A549 (cell line): Measurements from ENCODE around the gene WDR17. TPM values are rescaled to one million over a fixed set of nuclear protein-coding genes. Genes with fewer than 3 reads are reported as not detected.

Source experiments
- ATAC-seq, 2 experiments: fragments of 200-7000 bp in 1 of 2; fragments of >200 bp in 1 of 2; cut with Nextera tagmentation in 1 of 2; cut with Tn5 transposase in 1 of 2; 3 replicates each; pipeline versions ENCODE4 v1.8.0 to v1.9.1; 2018 to 2020; ENCODE audit warnings: mild to moderate bottlenecking in 1 of 2, moderate library complexity in 1 of 2
- CTCF ChIA-PET: fragments of 300-600 bp; sonication (Branson Sonifier 250); formaldehyde crosslinking; extraction: SDS; loops from one replicate; lab custom pipeline; 2021; ENCODE audit warnings: antibody characterized with exemption, inconsistent platforms; lab: Yijun Ruan, JAX
- POLR2A ChIA-PET: fragments of 350-600 bp; formaldehyde crosslinking; extraction: SDS; loops from one replicate; lab custom pipeline; 2021; ENCODE audit warnings: antibody characterized with exemption, inconsistent platforms; lab: Yijun Ruan, JAX
- DNase-seq, 2 experiments: peaks; one replicate each; pipeline versions ENCODE4 v3.0.0 to v3.0.0-alpha.2; 2011 to 2016; ENCODE audit warnings: low read depth in 1 of 2, low spot score in 1 of 2
- FAIRE-seq: peaks from 2 replicates; lab custom pipeline; 2011; peaks lifted over from hg19 to GRCh38; lab: Jason Lieb, UNC
- H3K27ac ChIP-seq, 2 experiments: fragments of >200 bp; sonication (Bioruptor Twin); formaldehyde crosslinking; 3 replicates each; pipeline ENCODE4 v1.5.1; 2016 to 2017
- H3K4me1 ChIP-seq: fragments of >200 bp; sonication (Bioruptor Twin); formaldehyde crosslinking; 3 replicates; pipeline ENCODE4 v1.6.1; 2016
- H3K4me2 ChIP-seq: fragments of >200 bp; sonication (Bioruptor Twin); formaldehyde crosslinking; 3 replicates; pipeline ENCODE4 v1.6.1; 2016
- H3K4me3 ChIP-seq: fragments of >200 bp; sonication (Bioruptor Twin); formaldehyde crosslinking; 3 replicates; pipeline ENCODE4 v1.5.1; 2016
- H3K9me3 ChIP-seq: fragments of >200 bp; sonication (Bioruptor Twin); formaldehyde crosslinking; 3 replicates; pipeline ENCODE4 v1.6.1; 2016
- BHLHE40 ChIP-seq: IDR thresholded peaks from 2 replicates; pipeline ENCODE4 v1.6.1; 2012; ENCODE audit warnings: low read depth, low read length, inconsistent platforms
- CBX8 ChIP-seq: fragments of 200-600 bp; sonication (generic); IDR thresholded peaks from 2 replicates; pipeline ENCODE4 v1.6.1; 2016
- CHD4 ChIP-seq: fragments of 200-600 bp; sonication (generic); IDR thresholded peaks from 2 replicates; pipeline ENCODE4 v1.6.1; 2016; ENCODE audit warnings: antibody characterized with exemption, mild to moderate bottlenecking, borderline replicate concordance
- EHF ChIP-seq: fragments of 250-450 bp; sonication (Bioruptor Pico); IDR thresholded peaks from 2 replicates; pipeline ENCODE4 v1.5.0; 2020; ENCODE audit warnings: mild to moderate bottlenecking
- EHMT2 ChIP-seq: fragments of 200-600 bp; sonication (generic); IDR thresholded peaks from 2 replicates; pipeline ENCODE4 v1.6.1; 2016; ENCODE audit warnings: antibody characterized with exemption, low read depth, mild to moderate bottlenecking, moderate library complexity
- EP300 ChIP-seq, 2 experiments: fragments of >200 bp; sonication (Bioruptor Twin); formaldehyde crosslinking; IDR thresholded peaks; 2 replicates in 1 of 2; 3 replicates in 1 of 2; pipeline ENCODE4 v1.6.1; 2016 to 2017
- HOXB13 ChIP-seq: fragments of 250-450 bp; sonication (Bioruptor Pico); IDR thresholded peaks from 2 replicates; pipeline ENCODE4 v1.5.0; 2020; ENCODE audit warnings: low read depth, mild to moderate bottlenecking, moderate library complexity
- JUNB ChIP-seq: fragments of >200 bp; sonication (Bioruptor Twin); formaldehyde crosslinking; IDR thresholded peaks from 2 replicates; pipeline ENCODE4 v1.6.1; 2016
- MAFK ChIP-seq: fragments of 450-650 bp; IDR thresholded peaks from 2 replicates; pipeline ENCODE4 v1.6.1; 2014; ENCODE audit not compliant: partially characterized antibody
- NFE2L2 ChIP-seq: fragments of 150-350 bp; conservative IDR thresholded peaks from 2 replicates; pipeline ENCODE4 v1.6.1; 2014; ENCODE audit warnings: low read length
- NPAS2 ChIP-seq: fragments of 250-450 bp; sonication (Bioruptor Pico); IDR thresholded peaks from 2 replicates; pipeline ENCODE4 v1.8.0; 2022; ENCODE audit warnings: mild to moderate bottlenecking, moderate library complexity, borderline replicate concordance
- RAD21 ChIP-seq, 2 experiments: fragments of >200 bp in 1 of 2; sonication (Bioruptor Twin) in 1 of 2; formaldehyde crosslinking in 1 of 2; IDR thresholded peaks in 1 of 2; conservative IDR thresholded peaks in 1 of 2; 2 replicates in 1 of 2; 3 replicates in 1 of 2; pipeline ENCODE4 v1.6.1; 2012 to 2018; ENCODE audit warnings: inconsistent platforms in 1 of 2
- RCOR1 ChIP-seq: fragments of 150-350 bp; IDR thresholded peaks from 2 replicates; pipeline ENCODE4 v1.6.1; 2014; ENCODE audit warnings: antibody characterized with exemption, low read length, low read depth
- RFX5 ChIP-seq: fragments of 450-650 bp; IDR thresholded peaks from 2 replicates; pipeline ENCODE4 v1.7.1; 2014; ENCODE audit warnings: antibody characterized with exemption, mild to moderate bottlenecking, moderate library complexity
- SREBF2 ChIP-seq: fragments of 450-650 bp; IDR thresholded peaks from 2 replicates; pipeline ENCODE4 v1.6.1; 2014; ENCODE audit warnings: mild to moderate bottlenecking, moderate library complexity
- TFCP2L1 ChIP-seq: fragments of 250-450 bp; sonication (Bioruptor Pico); IDR thresholded peaks from 2 replicates; pipeline ENCODE4 v1.5.0; 2021; ENCODE audit warnings: mild to moderate bottlenecking
- WGBS: methylation state at CpG from one replicate; pipeline ENCODE4 v1.1.6; 2017; ENCODE audit errors: missing lambda C conversion rate; 5-methylcytosine and 5-hydroxymethylcytosine counted together
- polyA plus RNA-seq, 4 experiments: library from polyadenylated mRNA; depleted of rRNA in 3 of 4; stranded (reverse); fragments of >200 nt; fragmentation: RNase III in 1 of 4; extraction: RNeasy Plus Mini Kit Qiagen cat#74134 plus additional on column Dnase treatment in 1 of 4; gene quantifications; 2 replicates in 3 of 4; 3 replicates in 1 of 4; pipeline ENCODE4 v1.2.3, GENCODE V29; 2011 to 2017
- TF ChIP-seq, protein P1 (sequence below): fragments of >200 bp; sonication (Bioruptor Twin); formaldehyde crosslinking; IDR thresholded peaks from 2 replicates; pipeline ENCODE4 v1.6.1; 2016
- TF ChIP-seq, protein P2 (sequence below): fragments of 200-600 bp; sonication (generic); IDR thresholded peaks from 2 replicates; pipeline ENCODE4 v1.6.1; 2016; ENCODE audit warnings: antibody characterized with exemption, mild to moderate bottlenecking, moderate library complexity
- TF ChIP-seq, protein P3 (sequence below): fragments of 250-450 bp; sonication (Bioruptor Pico); IDR thresholded peaks from 2 replicates; pipeline ENCODE4 v1.5.0; 2020; ENCODE audit warnings: low read depth, mild to moderate bottlenecking, moderate library complexity
- TF ChIP-seq, protein P4 (sequence below): fragments of >200 bp; sonication (Bioruptor Twin); formaldehyde crosslinking; IDR thresholded peaks from 3 replicates; pipeline ENCODE4 v1.5.1; 2016
- TF ChIP-seq, protein P5 (sequence below): fragments of 450-650 bp; IDR thresholded peaks from 2 replicates; pipeline ENCODE4 v1.6.1; 2014; ENCODE audit warnings: antibody characterized with exemption

Gene WDR17
- polyA plus RNA-seq, 2 of the 4 experiments (the other 2 are of a cell fraction): 2.1 to 7.5 TPM

DNA sequence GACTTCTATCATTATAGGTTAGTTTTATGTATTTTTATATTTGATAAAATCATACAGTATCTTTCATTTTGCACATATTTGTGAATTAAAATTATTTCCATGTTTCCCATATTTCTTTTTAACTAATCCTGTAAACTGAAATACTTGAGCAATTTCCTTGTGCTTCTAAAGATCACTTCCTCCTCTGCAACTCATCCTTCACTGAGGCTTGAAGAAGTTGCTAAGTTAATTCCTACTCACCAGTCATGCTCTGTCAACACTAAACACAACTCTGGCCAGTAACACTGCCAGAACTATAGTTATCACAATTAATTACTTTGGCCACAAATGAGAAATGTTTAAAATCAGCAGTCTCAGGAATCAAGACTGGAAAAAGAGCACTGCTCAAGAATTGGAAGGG, 123.0 kb downstream of the WDR17 start (continued):
- TF ChIP-seq EHMT2 (no peak), HOXB13 (no peak)

DNA sequence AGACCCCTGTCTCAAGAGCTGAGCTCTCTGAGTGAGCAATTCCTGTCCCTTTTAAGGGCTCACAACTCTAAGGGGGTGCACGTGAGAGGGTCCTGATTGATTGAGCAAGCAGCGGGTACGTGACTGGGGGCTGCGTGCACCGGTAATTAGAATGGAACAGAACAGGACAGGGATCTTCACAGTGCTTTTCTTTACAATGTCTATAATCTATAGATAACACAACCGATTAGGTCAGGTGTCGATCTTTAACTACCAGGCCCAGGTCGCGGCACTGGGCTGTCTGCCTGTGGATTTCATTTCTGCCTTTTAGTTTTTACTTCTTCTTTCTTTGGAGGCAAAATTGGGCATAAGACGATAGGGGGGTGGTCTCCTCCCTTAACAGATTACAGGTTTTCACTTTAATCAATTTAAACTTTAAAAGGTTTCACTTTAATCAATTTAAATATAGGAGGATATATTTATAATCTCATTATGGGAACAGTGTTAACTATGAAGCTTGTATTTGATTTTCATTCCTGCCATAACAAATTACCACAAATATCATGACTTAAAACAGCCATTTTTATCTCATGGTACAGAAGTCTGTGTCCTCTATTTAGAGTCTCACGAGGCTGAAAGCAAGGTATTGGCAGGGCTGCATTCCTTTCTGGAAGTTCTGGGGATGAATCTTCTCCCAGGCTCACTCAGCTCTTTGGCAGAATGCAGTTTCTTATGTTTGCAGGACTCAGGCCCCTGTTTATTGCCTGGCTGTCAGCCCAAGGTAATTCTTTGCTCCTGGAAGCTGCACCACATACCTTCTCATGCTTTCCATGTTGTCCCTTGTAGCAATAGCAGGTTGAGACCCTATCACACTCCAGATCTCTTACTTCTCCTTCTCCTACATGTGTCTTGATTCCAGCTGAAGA, 124.5 kb downstream of the WDR17 start:
- ATAC-seq (no peak), FAIRE-seq (no peak), DNase-seq (no peak)
- H3K4me1 ChIP-seq: peaks cover 8% of the 10 kb centered on the region; the same call in 1 of the 3 replicates
- no peak overlapping the region for H3K4me2 ChIP-seq
- no peaks in the 10 kb centered on the region for H3K9me3 ChIP-seq
- 80% methylated on average over 11 of the region's 11 CpGs for WGBS
- CTCF ChIA-PET: interaction anchor here (1.0 kb wide), 1 partner anchor 39 kb away, joined by 3 read pairs; no protein-coding TSS in a partner anchor
- H3K4me3 ChIP-seq: no peak overlapping the region
- no peak overlapping the region for H3K27ac ChIP-seq
- no peak for TF ChIP-seq CHD4
- no peak for TF ChIP-seq MAFK
- no peak for TF ChIP-seq RCOR1
- no peak for TF ChIP-seq EP300 (IDR thresholded peaks at IDR 0.05)
- TF ChIP-seq TFCP2L1: no peak
- TF ChIP-seq, protein P1, sequence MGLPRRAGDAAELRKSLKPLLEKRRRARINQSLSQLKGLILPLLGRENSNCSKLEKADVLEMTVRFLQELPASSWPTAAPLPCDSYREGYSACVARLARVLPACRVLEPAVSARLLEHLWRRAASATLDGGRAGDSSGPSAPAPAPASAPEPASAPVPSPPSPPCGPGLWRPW: no peak
- no peak for TF ChIP-seq NFE2L2
- TF ChIP-seq, protein P2, sequence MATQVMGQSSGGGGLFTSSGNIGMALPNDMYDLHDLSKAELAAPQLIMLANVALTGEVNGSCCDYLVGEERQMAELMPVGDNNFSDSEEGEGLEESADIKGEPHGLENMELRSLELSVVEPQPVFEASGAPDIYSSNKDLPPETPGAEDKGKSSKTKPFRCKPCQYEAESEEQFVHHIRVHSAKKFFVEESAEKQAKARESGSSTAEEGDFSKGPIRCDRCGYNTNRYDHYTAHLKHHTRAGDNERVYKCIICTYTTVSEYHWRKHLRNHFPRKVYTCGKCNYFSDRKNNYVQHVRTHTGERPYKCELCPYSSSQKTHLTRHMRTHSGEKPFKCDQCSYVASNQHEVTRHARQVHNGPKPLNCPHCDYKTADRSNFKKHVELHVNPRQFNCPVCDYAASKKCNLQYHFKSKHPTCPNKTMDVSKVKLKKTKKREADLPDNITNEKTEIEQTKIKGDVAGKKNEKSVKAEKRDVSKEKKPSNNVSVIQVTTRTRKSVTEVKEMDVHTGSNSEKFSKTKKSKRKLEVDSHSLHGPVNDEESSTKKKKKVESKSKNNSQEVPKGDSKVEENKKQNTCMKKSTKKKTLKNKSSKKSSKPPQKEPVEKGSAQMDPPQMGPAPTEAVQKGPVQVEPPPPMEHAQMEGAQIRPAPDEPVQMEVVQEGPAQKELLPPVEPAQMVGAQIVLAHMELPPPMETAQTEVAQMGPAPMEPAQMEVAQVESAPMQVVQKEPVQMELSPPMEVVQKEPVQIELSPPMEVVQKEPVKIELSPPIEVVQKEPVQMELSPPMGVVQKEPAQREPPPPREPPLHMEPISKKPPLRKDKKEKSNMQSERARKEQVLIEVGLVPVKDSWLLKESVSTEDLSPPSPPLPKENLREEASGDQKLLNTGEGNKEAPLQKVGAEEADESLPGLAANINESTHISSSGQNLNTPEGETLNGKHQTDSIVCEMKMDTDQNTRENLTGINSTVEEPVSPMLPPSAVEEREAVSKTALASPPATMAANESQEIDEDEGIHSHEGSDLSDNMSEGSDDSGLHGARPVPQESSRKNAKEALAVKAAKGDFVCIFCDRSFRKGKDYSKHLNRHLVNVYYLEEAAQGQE: no peak
- TF ChIP-seq RAD21 (conservative IDR thresholded peaks at IDR 0.05 in 1 of 2, IDR thresholded peaks at IDR 0.05 in 1 of 2): no peak
- no peak for TF ChIP-seq RFX5
- no peak for TF ChIP-seq EHMT2
- no peak for TF ChIP-seq CBX8
- no peak for TF ChIP-seq BHLHE40
- TF ChIP-seq EHF (CRISPR knock-in tag): no peak
- no peak for TF ChIP-seq JUNB
- no peak for TF ChIP-seq SREBF2
- TF ChIP-seq, protein P3, sequence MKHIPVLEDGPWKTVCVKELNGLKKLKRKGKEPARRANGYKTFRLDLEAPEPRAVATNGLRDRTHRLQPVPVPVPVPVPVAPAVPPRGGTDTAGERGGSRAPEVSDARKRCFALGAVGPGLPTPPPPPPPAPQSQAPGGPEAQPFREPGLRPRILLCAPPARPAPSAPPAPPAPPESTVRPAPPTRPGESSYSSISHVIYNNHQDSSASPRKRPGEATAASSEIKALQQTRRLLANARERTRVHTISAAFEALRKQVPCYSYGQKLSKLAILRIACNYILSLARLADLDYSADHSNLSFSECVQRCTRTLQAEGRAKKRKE: no peak
- TF ChIP-seq NPAS2: no peak
- TF ChIP-seq, protein P4, sequence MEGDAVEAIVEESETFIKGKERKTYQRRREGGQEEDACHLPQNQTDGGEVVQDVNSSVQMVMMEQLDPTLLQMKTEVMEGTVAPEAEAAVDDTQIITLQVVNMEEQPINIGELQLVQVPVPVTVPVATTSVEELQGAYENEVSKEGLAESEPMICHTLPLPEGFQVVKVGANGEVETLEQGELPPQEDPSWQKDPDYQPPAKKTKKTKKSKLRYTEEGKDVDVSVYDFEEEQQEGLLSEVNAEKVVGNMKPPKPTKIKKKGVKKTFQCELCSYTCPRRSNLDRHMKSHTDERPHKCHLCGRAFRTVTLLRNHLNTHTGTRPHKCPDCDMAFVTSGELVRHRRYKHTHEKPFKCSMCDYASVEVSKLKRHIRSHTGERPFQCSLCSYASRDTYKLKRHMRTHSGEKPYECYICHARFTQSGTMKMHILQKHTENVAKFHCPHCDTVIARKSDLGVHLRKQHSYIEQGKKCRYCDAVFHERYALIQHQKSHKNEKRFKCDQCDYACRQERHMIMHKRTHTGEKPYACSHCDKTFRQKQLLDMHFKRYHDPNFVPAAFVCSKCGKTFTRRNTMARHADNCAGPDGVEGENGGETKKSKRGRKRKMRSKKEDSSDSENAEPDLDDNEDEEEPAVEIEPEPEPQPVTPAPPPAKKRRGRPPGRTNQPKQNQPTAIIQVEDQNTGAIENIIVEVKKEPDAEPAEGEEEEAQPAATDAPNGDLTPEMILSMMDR: no peak
- TF ChIP-seq, protein P5, sequence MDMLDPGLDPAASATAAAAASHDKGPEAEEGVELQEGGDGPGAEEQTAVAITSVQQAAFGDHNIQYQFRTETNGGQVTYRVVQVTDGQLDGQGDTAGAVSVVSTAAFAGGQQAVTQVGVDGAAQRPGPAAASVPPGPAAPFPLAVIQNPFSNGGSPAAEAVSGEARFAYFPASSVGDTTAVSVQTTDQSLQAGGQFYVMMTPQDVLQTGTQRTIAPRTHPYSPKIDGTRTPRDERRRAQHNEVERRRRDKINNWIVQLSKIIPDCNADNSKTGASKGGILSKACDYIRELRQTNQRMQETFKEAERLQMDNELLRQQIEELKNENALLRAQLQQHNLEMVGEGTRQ: no peak
- TF ChIP-seq, all 56 proteins: peak for 0
- POLR2A ChIA-PET: no interaction called here
